Measurements from ENCODE around the gene LPIN2. TPM values are rescaled to one million over a fixed set of nuclear protein-coding genes. Genes with fewer than 3 reads are reported as not detected.
"Not testable (repeated sequence)": the region's sequence is repeated elsewhere in the genome, so short reads cannot be mapped to it uniquely, and the experiment has no call there.

LPIN2 gene
- total RNA-seq, 1 donor from 2014 or later, result 24.9 TPM

GRCh38 chr18:3032721-3033120 is 19.8 kb upstream of the LPIN2 start:
- H3K4me3 ChIP-seq (ENCODE audit: low read depth, low read length), result no peak overlapping the region
- no peak for DNase-seq (ENCODE audit: low read depth)
- TF ChIP-seq, protein P1, sequence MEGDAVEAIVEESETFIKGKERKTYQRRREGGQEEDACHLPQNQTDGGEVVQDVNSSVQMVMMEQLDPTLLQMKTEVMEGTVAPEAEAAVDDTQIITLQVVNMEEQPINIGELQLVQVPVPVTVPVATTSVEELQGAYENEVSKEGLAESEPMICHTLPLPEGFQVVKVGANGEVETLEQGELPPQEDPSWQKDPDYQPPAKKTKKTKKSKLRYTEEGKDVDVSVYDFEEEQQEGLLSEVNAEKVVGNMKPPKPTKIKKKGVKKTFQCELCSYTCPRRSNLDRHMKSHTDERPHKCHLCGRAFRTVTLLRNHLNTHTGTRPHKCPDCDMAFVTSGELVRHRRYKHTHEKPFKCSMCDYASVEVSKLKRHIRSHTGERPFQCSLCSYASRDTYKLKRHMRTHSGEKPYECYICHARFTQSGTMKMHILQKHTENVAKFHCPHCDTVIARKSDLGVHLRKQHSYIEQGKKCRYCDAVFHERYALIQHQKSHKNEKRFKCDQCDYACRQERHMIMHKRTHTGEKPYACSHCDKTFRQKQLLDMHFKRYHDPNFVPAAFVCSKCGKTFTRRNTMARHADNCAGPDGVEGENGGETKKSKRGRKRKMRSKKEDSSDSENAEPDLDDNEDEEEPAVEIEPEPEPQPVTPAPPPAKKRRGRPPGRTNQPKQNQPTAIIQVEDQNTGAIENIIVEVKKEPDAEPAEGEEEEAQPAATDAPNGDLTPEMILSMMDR (IDR thresholded peaks at IDR 0.05; ENCODE audit: insufficient read depth, low read length, poor library complexity, severe bottlenecking), result no peak
- H3K27me3 ChIP-seq (ENCODE audit: control insufficient read depth, insufficient read depth, low read length), result no peaks in the 10 kb centered on the region
- no peaks in the 10 kb centered on the region for H3K36me3 ChIP-seq (ENCODE audit: control insufficient read depth, insufficient read depth, low read length)

DNA sequence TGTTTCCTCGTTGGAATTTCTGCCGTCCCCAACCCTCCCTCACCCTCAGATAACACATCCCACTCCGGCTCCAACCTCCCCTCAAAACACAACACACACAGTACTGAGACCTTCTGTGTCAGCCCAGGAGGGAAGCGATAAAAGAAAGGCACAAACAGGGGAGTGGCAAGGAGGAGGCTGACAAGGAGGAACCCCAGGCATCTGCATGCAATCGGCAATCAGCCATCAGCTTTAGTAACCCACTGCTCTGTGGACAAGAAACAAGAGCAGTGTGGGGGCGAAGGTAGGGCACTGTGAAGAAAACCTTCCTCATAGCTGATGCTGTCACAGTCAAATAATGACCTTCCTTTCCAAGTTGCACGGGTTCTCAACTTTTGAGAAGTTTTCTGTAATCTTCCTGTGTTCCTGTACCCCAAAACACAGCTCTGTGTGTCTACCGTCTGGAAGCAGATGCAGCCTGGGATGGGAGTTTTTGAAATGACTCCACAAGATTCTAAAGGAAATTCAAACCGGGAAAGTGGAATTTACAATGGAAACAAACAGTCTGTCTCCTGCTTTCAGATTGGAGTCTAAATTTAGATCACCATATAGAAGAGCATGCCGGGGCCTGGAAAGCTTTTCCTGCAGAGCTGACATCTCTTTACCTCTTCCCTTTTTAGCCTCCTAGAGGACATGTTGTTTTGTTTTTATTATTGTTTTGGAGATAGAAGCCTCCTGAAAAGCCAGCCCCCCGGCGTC is 16.4 kb upstream of the LPIN2 start:
- no peak for DNase-seq (ENCODE audit: low read depth)
- H3K27me3 ChIP-seq (ENCODE audit: control insufficient read depth, insufficient read depth, low read length), result no peaks in the 10 kb centered on the region
- no peaks in the 10 kb centered on the region for H3K36me3 ChIP-seq (ENCODE audit: control insufficient read depth, insufficient read depth, low read length)
- no peak overlapping the region for H3K4me3 ChIP-seq (ENCODE audit: low read depth, low read length)
- TF ChIP-seq, protein P1 (IDR thresholded peaks at IDR 0.05; ENCODE audit: insufficient read depth, low read length, poor library complexity, severe bottlenecking), result no peak

DNA sequence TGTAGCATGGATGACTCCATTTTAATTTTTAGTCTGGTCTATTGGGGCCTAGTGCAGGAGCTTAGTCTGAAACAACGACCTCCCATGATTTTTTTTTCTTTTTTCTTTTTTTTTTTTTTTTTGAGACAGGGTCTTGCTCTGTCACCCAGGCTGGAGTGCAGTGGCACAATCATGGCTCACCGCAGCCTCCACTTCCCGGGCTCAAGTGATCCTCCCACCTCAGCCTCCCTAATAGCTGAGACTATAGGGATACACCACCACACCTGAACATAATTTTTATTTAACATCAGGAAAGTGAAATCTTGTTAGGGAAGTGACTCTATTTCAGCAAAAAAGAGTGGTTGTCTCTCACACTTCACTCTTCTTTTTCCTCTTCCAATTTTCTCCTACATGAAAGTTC is 15.2 kb upstream of the LPIN2 start:
- not testable (repeated sequence) for H3K4me3 ChIP-seq (ENCODE audit: low read depth, low read length); H3K27me3 ChIP-seq (ENCODE audit: control insufficient read depth, insufficient read depth, low read length); DNase-seq (ENCODE audit: low read depth); H3K36me3 ChIP-seq (ENCODE audit: control insufficient read depth, insufficient read depth, low read length)

DNA sequence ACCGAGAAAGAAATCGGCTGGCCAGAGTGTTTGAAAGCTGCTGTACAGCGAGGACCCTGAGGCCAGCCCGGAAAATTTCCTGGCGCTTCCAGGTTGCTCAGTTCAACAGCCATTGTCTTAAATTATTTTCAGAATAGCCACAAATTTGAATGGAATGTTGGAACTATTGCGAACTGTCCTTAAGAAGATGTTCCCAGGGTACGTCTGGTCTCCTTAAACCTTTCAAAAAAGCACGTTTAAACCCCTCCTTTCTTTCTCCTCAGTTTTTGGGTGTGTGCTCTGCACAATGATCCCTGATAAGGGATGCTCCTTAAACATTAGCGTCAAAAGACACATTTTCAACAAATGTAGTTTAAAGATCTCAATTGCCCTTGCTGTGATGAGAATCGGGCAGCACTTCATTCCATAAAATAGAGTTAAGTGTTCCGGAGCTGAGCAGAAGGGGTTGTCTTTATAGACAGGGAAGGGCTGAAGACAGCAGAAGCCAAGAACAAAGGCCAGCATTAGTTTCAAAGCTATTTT is 14.5 kb upstream of the LPIN2 start:
- Histone ChIP-seq H3K4me3 (ENCODE audit: low read depth, low read length) (no peak overlapping the region), H3K27me3 (ENCODE audit: control insufficient read depth, insufficient read depth, low read length) (no peaks in the 10 kb centered on the region)
- no peak for DNase-seq (ENCODE audit: low read depth)

GRCh38 chr18:3025544-3025943 is 12.6 kb upstream of the LPIN2 start:
- H3K36me3 ChIP-seq (ENCODE audit: control insufficient read depth, insufficient read depth, low read length), result no peaks in the 10 kb centered on the region
- TF ChIP-seq, protein P1 (IDR thresholded peaks at IDR 0.05; ENCODE audit: insufficient read depth, low read length, poor library complexity, severe bottlenecking), result no peak
- no peaks in the 10 kb centered on the region for H3K27me3 ChIP-seq (ENCODE audit: control insufficient read depth, insufficient read depth, low read length)
- no peak overlapping the region for H3K4me3 ChIP-seq (ENCODE audit: low read depth, low read length)
- no peak for DNase-seq (ENCODE audit: low read depth)

More for the DNA sequence above, 14.5 kb upstream of the LPIN2 start:
- no peaks in the 10 kb centered on the region for H3K36me3 ChIP-seq (ENCODE audit: control insufficient read depth, insufficient read depth, low read length)
- TF ChIP-seq, protein P1 (IDR thresholded peaks at IDR 0.05; ENCODE audit: insufficient read depth, low read length, poor library complexity, severe bottlenecking), result no peak

GRCh38 chr18:3023603-3024002 is 10.7 kb upstream of the LPIN2 start:
- not testable (repeated sequence) for H3K4me3 ChIP-seq (ENCODE audit: low read depth, low read length); H3K36me3 ChIP-seq (ENCODE audit: control insufficient read depth, insufficient read depth, low read length); DNase-seq (ENCODE audit: low read depth); H3K27me3 ChIP-seq (ENCODE audit: control insufficient read depth, insufficient read depth, low read length)

Data from kidney epithelial cell (primary cell).